K562 treated with DMSO at 1 percent for 12 hours (cell line): ENCODE results near the gene NTN5. TPM values are rescaled to one million over a fixed set of nuclear protein-coding genes. Genes with fewer than 3 reads are reported as not detected.

ENCODE experiments used
- total RNA-seq: library from RNA; unstranded; fragments of 300-600 nt; gene quantifications from 2 replicates; pipeline ENCODE4 v1.2.3, GENCODE V29; 2022; ENCODE audit not compliant: insufficient read depth

NTN5 gene, protein sequence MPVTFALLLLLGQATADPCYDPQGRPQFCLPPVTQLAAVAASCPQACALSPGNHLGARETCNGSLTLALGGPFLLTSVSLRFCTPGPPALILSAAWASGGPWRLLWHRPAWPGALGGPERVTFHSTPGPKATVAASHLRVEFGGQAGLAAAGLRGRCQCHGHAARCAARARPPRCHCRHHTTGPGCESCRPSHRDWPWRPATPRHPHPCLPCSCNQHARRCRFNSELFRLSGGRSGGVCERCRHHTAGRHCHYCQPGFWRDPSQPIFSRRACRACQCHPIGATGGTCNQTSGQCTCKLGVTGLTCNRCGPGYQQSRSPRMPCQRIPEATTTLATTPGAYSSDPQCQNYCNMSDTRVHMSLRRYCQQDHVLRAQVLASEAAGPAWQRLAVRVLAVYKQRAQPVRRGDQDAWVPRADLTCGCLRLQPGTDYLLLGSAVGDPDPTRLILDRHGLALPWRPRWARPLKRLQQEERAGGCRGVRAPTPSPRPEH
- total RNA-seq, result 0.96 and 0.98 TPM in 2 replicates

DNA sequence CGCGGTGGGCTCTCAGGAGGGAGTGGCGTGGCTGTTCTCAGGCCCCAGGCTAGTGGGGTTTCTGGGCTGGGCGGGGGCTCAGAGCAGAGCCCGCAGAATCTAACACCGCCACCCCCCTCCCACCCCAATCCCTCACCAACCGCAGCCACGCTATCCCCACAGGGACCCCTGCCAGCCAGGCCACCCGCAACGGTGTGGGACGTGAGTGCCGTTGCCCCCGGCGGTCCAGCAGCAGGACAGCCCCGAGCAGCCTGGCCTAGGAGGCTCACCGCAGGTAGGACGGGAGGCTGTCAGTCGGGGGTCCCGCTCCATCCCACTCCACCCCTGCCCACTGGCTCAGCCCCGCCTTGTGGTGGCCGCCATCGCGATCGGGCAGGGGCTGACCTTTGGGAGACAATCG, at the start of gene NTN5:
Gene NTN5, minus strand, starts transcription at position 24 of the 400 bp plus-strand sequence. CDS start 2,031 bp downstream, outside the sequence.

DNA sequence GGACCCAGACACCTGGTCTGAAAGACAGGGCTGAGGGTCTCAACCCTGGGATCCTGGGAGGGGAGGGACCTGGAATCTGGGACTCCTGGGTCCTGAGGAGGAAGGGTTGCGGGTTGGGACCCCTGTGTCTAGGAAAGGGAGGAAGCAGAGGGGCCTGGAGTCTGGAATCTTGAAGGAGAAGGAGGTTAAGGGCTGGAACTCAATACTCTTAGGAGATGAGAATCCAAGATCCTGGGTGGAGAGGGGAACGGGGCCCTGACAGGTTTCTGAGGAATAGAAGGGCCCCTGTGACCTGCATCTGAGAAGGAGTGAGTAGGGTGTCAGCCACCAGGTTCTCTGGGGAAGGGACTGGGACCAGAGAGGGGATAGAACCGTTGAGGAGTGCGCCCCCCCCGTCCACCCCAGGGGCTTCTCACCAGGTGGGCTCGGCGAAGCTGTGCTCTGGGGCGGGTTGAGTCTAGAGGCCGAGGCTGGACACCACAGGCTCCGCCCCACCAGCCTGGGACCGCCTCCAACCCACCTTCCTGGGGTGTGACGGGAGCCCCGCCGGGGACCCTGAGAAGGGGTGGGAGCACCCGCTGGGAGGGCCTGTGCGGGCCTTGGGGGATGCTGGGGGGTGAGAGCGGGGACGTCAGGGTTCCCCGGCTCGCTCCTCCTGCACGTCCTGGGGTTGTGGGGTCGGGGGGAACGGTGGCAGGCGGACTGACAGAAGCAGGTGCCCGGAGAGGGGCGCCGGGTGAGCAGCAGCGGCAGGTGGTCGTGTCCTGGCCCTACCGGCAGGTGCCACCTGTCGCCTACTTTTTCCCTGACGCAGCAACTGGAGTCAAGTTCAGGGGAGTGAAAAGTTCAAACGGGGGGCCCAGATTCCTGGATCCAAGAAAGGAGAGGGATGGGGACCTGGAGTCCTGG, 46.7 kb upstream of the NTN5 start, which contains the start of gene MAMSTR:
Gene MAMSTR, minus strand, starts transcription at position 463 of the 909 bp plus-strand sequence. CDS start 694 bp downstream, outside the sequence.

DNA sequence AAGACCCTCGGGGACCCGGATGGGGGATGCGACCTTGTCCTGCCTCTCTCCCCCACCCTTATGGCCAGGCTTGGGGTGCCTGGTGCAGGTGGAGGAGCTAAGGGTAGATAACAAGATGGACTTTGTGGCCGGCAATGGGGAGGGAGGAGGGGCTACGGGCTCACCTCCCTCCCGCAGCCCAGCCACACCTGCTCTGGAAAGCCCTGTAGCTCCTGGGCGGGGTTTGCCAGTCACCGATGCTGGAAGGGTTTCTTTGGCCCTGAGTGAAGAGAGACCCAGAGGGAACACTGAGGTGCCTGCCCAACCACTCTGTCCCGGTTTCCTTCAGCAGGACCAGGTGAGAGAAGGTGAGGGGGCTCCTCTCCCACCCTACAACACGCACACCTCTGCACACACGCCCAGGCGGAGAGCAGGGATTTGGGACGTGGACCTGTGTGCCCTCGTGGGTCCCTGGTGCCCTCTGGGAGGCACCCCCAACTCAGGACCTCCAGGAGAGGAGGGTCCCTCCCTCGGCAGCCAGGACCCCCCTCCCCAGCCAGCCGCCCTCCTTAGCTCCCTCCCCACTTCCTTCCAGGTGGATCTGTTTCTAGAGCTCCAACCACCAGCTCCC, 23.0 kb upstream of the NTN5 start, which contains the start of gene FUT2:
Gene FUT2, plus strand, starts transcription at position 229 of the 610 bp plus-strand sequence. CDS start 6,986 bp downstream, outside the sequence.

DNA sequence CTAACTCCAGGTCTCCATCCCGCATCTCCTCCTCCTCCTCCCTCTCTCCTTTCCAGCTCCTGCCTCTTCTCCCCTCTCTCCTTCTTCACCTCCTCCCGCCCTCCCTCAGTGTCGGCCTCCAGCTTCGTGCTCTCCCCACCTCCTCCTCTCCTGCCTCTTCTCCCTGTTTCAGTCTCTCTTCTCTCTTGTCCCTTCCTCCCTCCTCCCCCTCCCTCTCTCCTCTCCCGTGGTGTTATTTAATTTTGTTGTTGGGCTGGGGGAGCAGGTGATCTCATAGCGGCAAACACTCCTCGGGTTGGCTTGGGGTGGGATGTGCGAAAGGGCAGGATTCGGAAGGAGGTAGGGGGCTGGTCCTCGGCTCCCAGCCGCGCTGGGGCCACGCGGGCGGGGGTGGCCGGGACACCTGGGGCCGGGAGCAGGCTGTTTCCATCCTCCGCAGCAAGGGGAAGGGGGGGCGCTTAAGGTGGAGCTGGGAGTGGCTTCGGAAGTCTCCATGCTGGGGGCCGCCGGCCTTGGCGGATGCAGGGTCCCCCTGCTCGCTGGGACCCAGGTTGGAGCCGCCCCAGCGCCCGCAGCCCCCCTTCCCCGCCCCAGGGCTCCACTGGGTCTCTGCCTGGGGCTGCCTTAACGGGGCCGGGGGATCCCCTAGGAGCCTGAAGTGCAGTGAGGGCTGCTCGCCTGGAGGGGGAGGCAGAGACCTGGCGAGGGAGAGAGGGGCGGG, 26.7 kb downstream of the NTN5 start, which contains the start of gene CA11:
Gene CA11, minus strand, starts transcription at position 187 of the 721 bp plus-strand sequence. CDS start 555 bp downstream, outside the sequence.

DNA sequence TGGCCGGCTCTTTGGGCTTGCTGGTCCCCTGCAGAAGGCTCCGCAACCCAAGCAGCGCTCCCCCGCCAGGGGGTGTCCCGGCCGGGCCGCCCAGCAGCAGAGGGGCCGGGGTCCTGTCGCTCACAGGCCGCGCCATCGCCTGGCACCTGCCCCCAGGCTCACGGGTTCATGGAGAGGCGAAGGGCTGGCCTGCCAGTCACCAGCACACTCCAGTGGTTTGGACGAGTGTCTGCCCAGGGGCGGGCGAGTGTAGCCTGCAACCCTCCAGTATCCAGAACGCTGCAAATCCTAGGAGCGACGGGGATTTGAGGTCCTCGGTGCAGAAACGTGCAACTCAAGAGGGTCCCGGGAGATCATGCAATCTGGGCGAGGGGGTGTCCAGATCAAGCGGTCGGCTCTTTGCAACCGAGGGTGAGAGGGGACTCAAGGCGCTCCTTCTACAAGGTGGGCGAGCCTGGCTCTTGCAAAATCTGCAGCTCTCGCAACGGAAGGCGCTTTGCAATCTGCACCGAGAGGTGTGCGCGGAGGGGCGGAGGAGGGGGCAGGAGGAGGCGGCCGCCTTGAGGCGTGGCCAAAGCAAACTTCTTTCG, 35.9 kb downstream of the NTN5 start, which contains the start of gene DBP:
Gene DBP, minus strand, starts transcription at position 521 of the 590 bp plus-strand sequence. Its CDS starts 385 bp downstream, at position 136.

DNA sequence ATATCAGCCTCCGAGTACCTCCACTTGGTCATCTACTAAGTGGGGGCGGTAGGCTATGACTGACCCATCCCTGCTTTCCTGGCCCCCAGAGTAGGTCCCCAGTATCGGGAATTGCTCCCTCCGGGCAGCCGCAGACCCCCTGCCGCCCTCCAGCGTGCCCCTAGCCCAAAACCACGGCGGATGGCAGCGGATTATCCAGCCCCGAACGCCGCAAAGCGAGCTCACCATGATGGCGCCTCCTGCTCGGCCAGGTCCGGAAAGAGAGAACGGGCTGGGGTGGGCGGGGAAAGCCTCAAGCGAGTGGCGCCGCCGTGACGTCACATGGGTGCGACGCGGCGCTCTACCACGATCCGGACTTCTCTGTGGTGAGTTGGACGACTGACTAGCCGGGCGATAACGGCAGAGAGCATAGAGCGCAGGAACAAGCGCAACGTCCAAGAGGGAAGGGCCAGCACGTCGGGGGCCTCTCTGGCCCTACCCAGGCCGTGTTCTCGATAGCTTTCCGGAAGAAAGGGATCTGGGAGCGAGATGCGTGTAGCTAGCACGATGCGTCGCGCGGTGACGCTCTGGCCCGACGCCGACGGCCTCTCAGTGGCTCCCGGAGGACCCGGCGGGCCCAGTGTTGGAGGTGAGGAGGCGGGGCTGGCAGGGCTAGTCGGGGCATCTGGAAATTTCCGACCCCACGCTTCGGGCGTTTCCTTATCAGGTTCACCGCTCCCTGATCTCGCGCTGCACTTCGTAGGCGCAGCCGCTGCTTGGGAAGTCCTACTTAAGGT, 53.7 kb downstream of the NTN5 start, which contains the start of the genes RPL18 and SPHK2:
Gene RPL18, minus strand, starts transcription at position 263 of the 776 bp plus-strand sequence. Its CDS starts 35 bp downstream, at position 228.
Gene SPHK2, plus strand, starts transcription at position 591 of the 776 bp plus-strand sequence. CDS start 1,009 bp downstream, outside the sequence.

DNA sequence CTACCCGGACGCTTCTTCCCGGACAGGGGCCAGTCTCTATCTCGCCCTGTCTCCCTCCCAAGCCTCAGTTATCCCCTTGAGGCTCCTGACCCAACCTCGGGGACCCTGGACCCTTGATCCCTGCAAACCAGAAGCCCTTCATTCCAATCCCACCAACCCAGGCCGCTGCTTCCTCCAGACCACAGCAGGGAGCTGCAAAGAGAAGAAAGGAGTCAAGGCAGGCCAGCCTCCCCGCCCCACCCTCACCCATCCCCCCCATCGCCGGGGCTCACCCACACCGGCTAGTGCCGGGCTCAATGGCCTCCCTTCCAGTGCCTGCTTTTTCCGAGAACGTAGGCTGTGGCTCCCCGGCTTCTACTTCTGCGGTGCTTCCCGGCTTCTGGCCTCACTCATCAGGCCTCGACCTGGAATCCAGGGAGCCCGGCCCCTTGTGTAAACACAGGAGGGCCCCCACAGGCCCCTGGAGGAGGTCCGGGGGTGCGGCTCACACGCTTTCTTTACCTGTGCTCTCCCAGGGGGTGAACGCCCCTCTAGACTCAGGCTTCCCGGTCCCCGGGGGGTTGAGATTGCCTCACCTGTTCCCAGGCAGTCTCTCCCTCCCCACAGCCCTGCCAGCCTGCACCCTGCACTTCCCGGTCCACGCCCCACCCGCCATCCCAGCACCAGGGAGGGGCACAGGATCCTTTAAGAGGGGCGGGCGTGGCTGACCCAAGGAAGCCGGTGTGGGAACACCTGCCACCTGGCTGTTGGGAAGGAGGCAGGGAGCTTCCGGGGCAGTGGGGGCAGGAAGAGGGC, 58.2 kb downstream of the NTN5 start, which contains the start of gene FAM83E:
Gene FAM83E, minus strand, starts transcription at position 641 of the 795 bp plus-strand sequence. CDS start 1,704 bp downstream, outside the sequence.

Other genes with a start within 250 kb of the NTN5 start
- 12.5 and 27.2 TPM in 2 replicates for gene GRWD1, start 227.0 kb downstream of the NTN5 start, total RNA-seq
- 2.3 and 2.4 TPM in 2 replicates for gene KCNJ14, start 217.4 kb downstream of the NTN5 start, total RNA-seq
- 56.5 and 72.5 TPM in 2 replicates for gene CYTH2, start 203.6 kb downstream of the NTN5 start, total RNA-seq
- 8.5 and 9.9 TPM in 2 replicates for gene LMTK3, start 161.2 kb downstream of the NTN5 start, total RNA-seq
- gene SULT2B1, start 120.8 kb downstream of the NTN5 start, total RNA-seq, result 1.0 and 2.0 TPM in 2 replicates
- not detected in 2 replicates for gene SPACA4, start 66.3 kb downstream of the NTN5 start, total RNA-seq
- gene FAM83E, start 57.9 kb downstream of the NTN5 start, total RNA-seq, result 1.2 TPM in 1 of 2 replicates, not detected in the other
- 5,080 and 6,810 TPM in 2 replicates for gene RPL18, start 53.8 kb downstream of the NTN5 start, total RNA-seq
- gene SPHK2, start 53.5 kb downstream of the NTN5 start, total RNA-seq, result 7.6 and 8.2 TPM in 2 replicates
- 17.4 and 19.1 TPM in 2 replicates for gene DBP, start 35.6 kb downstream of the NTN5 start, total RNA-seq
- gene CA11, start 26.8 kb downstream of the NTN5 start, total RNA-seq, result 14.8 and 24.9 TPM in 2 replicates
- gene FUT2, start 23.0 kb upstream of the NTN5 start, total RNA-seq, result 0.23 TPM in 1 of 2 replicates, not detected in the other
- gene MAMSTR, start 46.7 kb upstream of the NTN5 start, total RNA-seq, result 0.63 and 0.79 TPM in 2 replicates
- gene RASIP1, start 67.6 kb upstream of the NTN5 start, total RNA-seq, result 8.6 and 9.0 TPM in 2 replicates
- 0.42 and 0.94 TPM in 2 replicates for gene IZUMO1, start 73.9 kb upstream of the NTN5 start, total RNA-seq
- gene FUT1, start 79.6 kb upstream of the NTN5 start, total RNA-seq, result 3.7 and 11.7 TPM in 2 replicates
- gene FGF21, start 82.5 kb upstream of the NTN5 start, total RNA-seq, result not detected in 2 replicates
- gene BCAT2, start 138.0 kb upstream of the NTN5 start, total RNA-seq, result 67.2 and 83.7 TPM in 2 replicates
- gene HSD17B14, start 163.5 kb upstream of the NTN5 start, total RNA-seq, result 0.88 and 0.99 TPM in 2 replicates
- 29.6 and 35.9 TPM in 2 replicates for gene PLEKHA4, start 195.6 kb upstream of the NTN5 start, total RNA-seq
- 73.5 and 96.0 TPM in 2 replicates for gene PPP1R15A, start 199.4 kb upstream of the NTN5 start, total RNA-seq
- 0.88 and 1.4 TPM in 2 replicates for gene TULP2, start 225.7 kb upstream of the NTN5 start, total RNA-seq
- 224 and 349 TPM in 2 replicates for gene NUCB1, start 227.3 kb upstream of the NTN5 start, total RNA-seq